BE2C (cell line): ENCODE measurements around the gene SOX15.

Source experiments
- DNase-seq: peaks from one replicate; pipeline ENCODE4 v3.0.0-alpha.2; 2020
- H3K27me3 ChIP-seq: fragments of 250-450 bp; sonication (Bioruptor Pico); 2 replicates; pipeline ENCODE4 v1.5.1; 2020; ENCODE audit warnings: mild to moderate bottlenecking
- H3K36me3 ChIP-seq: fragments of 250-450 bp; sonication (Bioruptor Pico); 2 replicates; pipeline ENCODE4 v1.5.1; 2020; ENCODE audit warnings: mild to moderate bottlenecking
- H3K4me1 ChIP-seq: fragments of 250-450 bp; sonication (Bioruptor Pico); 2 replicates; pipeline ENCODE4 v1.5.1; 2020
- H3K4me3 ChIP-seq: 2 replicates; pipeline ENCODE4 v1.5.1; 2011; ENCODE audit warnings: low read depth, low read length
- H3K9me3 ChIP-seq: fragments of 250-450 bp; sonication (Bioruptor Pico); 2 replicates; pipeline ENCODE4 v1.5.1; 2020
- TF ChIP-seq, protein P1 (sequence below): IDR thresholded peaks from 2 replicates; pipeline ENCODE4 v1.5.1; 2012; ENCODE audit warnings: mild to moderate bottlenecking, low read depth, low read length

Gene SOX15

DNA sequence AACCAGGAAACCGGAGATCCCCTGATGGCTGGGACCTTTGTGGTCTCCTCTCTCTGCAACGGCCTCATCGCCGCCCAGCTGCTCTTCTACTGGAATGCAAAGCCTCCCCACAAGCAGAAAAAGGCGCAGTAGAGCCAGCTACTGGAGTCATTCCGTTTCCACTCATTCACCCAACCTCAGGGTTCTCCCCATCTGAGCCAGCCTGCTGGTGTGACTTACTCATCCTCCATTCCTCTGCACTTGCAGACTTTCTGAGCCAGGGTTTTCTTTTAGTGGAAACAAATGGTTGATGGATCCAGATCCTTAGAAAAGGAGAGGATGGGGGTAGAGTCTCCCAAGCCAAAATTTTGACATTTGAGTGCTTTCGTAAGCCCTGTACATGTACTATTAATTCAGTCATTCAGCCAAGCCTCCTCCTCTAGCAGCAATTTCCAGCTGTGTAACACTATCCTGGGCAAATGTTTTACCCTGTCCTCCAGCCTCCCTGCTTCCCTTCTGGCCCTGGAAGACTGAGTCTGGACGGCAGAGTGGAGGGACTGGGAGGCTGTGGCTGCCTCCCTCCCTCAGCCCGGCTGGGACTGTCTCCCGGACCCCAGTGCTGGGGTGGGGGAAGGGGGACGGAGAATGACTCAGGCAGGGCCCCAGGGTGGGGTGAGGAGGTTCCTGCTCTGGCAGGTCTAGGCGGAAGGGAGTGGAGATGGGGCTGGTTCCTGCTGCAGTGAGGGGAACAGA lies 2.3 kb downstream of the SOX15 start:
- no peaks in the 10 kb centered on the region for H3K27me3 ChIP-seq
- TF ChIP-seq, protein P1, sequence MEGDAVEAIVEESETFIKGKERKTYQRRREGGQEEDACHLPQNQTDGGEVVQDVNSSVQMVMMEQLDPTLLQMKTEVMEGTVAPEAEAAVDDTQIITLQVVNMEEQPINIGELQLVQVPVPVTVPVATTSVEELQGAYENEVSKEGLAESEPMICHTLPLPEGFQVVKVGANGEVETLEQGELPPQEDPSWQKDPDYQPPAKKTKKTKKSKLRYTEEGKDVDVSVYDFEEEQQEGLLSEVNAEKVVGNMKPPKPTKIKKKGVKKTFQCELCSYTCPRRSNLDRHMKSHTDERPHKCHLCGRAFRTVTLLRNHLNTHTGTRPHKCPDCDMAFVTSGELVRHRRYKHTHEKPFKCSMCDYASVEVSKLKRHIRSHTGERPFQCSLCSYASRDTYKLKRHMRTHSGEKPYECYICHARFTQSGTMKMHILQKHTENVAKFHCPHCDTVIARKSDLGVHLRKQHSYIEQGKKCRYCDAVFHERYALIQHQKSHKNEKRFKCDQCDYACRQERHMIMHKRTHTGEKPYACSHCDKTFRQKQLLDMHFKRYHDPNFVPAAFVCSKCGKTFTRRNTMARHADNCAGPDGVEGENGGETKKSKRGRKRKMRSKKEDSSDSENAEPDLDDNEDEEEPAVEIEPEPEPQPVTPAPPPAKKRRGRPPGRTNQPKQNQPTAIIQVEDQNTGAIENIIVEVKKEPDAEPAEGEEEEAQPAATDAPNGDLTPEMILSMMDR = no peak
- H3K36me3 ChIP-seq = peaks cover 21% of the 10 kb centered on the region
- H3K4me3 ChIP-seq = no peak overlapping the region
- DNase-seq = no peak
- peaks cover 10% of the 10 kb centered on the region for H3K4me1 ChIP-seq
- H3K9me3 ChIP-seq = no peaks in the 10 kb centered on the region

DNA sequence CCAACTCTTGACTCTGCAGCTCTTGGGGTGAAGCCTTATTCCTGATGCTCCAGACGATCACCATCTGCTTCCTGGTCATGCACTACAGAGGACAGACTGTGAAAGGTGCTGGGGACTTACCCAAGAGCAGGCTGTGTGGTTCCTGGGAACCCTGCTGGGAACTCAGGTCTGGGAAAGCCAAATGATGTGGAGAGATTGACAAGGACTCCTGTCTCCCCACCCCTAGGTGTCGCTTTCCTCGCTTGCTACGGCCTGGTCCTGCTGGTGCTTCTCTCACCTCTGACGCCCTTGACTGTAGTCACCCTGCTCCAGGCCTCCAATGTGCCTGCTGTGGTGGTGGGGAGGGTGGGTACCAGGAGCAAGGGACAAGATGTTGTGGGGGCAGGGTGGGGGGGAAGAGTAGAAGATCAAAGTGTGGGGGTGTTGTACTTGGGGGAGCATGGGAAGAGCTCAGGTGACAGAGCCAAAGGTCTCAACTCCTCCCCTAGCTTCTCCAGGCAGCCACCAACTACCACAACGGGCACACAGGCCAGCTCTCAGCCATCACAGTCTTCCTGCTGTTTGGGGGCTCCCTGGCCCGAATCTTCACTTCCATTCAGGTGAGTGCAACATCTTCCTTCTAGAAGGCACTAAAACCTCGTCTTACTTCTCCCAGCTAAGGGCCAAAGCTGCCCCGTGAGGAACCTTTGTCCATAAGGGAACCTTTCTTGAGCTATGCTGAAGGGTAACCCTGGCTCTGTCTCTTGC lies 3.0 kb downstream of the SOX15 start:
- peak; percentile 49 for DNase-seq
- Histone ChIP-seq H3K36me3 (peaks cover 19% of the 10 kb centered on the region), H3K4me1 (peaks cover 10% of the 10 kb centered on the region), H3K9me3 (no peaks in the 10 kb centered on the region), H3K27me3 (no peaks in the 10 kb centered on the region), H3K4me3 (no peak overlapping the region)
- TF ChIP-seq, protein P1 = peak; percentile 51

DNA sequence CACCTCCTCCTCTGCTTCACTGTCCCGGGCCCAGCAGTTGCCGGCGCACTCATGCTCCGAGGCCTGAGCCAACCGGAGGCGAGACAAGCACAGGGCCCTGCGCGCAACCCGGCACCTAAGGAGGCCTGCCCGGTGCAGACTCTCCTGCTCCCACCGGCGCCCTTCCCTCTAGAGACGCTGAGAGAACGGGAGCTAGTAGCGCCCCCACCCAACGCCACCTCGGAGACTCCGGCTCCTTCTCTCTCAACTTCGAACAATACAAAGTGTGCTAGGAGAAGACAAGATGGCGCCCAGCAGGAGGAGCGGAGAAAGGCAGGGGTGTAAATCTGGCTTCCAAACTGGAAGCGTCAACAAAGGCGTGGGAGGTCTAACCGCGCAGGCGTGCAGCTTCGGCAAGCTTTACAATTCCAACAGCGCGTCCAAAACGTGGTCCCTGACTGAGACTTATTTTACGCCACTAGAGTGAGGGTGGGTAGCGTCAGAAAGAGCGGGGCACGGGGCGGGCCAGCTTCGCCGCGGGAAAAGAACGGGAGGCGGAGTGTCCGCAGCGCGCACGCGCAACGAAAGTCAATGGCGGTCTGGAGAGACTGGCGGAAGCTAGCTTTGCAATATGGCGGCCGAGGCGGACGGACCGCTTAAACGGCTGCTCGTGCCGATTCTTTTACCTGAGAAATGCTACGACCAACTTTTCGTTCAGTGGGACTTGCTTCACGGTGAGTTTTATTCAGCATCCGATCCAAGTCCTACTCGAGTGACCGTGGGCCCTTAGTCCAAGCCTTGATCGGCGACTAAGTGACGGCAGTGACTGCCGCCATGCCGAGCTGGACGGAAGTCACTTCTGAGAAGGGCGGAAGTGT lies 6.4 kb downstream of the SOX15 start, which contains the start of gene MPDU1:
TSS of gene MPDU1 (plus strand) at position 600 of the 857 bp plus-strand sequence. CDS start at position 611, 11 bp downstream.
- Histone ChIP-seq H3K36me3 (peaks cover 16% of the 10 kb centered on the region), H3K9me3 (no peaks in the 10 kb centered on the region), H3K4me3 (peak within 1 kb of the TSS; percentile 65), H3K4me1 (peaks cover 13% of the 10 kb centered on the region), H3K27me3 (no peaks in the 10 kb centered on the region)
- peak; percentile 91 for DNase-seq
- TF ChIP-seq, protein P1 = no peak

DNA sequence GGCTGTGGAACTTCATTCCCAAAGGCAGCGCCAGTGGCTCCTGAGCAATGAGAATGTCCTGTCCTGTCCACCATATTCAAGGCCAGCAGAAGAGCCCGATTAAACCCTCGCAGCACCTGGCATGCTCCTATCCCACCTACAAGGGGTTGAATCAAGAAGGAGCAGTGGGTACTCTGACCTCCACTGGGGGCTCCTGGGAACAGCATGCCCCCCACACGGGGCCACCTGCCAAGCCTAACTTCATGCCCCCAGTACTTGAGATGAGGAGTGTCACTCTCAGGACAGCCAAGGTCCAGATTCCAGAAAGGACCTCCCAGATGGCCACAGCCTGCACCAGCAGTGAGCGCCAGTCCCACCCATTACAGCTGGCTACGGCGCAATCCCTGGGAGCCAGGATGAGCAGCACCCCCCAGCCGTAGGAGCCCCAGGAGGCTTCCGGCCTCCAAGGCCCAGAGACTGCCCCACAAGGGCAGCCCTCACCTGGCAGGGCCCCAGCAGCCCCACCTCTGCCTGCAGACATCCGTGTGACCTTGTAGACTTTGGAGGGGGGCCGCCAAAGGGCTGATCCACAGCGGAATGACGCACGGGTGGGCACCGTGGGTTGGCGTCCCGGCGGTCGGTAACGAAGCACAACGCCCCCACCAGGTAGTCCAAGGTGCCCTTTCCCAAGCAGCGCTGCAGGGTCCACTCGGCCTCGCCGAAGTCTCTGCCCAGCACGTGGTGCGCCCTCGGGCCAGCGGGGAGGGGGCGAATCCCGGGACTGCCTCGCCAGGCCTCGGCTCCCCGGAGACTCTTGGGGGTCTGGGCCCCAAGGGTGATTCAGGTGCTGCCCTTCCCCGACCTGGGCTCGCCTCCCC lies 7.3 kb downstream of the SOX15 start:
- DNase-seq = no peak
- Histone ChIP-seq H3K4me1 (peaks cover 13% of the 10 kb centered on the region), H3K9me3 (no peaks in the 10 kb centered on the region), H3K27me3 (no peaks in the 10 kb centered on the region), H3K4me3 (no peak overlapping the region), H3K36me3 (peaks cover 24% of the 10 kb centered on the region)
- TF ChIP-seq, protein P1 = no peak

DNA sequence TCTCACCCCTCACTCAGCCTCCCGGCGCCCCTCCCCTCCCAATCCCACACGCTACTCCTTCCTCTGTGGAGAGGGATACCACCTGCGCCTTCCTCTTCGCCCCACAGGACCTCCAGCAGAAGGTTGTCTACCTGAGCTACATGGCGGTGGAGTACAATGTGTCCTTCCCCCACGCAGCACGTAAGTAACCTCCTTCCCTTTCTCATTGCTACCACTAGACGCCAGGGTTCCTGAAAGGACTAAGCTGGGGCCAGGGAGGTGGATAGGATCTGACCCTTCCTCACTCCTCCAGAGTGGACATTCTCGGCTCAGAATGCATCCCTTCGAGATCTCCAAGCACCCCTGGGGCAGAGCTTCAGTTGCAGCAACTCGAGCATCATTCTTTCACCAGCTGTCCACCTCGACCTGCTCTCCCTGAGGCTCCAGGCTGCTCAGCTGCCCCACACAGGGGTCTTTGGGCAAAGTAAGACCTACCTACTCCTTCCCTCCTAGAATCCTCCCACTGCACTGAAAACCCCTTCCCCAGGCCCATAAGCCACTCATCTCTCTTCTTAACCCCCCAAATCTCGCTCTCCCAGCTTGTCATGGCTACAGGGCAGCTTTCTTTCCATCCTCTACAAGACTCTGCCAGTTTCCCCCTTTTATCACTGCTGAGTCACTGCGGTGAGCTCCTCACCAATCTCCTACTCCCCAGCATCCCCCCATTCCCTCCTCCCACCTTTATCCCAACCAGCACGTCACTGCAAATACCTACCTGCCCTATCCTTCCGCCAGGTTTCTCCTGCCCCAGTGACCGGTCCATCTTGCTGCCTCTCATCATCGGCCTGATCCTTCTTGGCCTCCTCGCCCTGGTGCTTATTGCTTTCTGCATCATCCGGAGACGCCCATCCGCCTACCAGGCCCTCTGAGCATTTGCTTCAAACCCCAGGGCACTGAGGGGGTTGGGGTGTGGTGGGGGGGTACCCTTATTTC lies 9.0 kb downstream of the SOX15 start:
- Histone ChIP-seq H3K4me3 (no peak overlapping the region), H3K36me3 (peaks cover 36% of the 10 kb centered on the region), H3K9me3 (no peaks in the 10 kb centered on the region), H3K27me3 (no peaks in the 10 kb centered on the region), H3K4me1 (peaks cover 13% of the 10 kb centered on the region)
- no peak for DNase-seq
- TF ChIP-seq, protein P1 = no peak
